Kidney (tissue), 14 donors: ENCODE results near the gene GALNT17. TPM values are rescaled to one million over a fixed set of nuclear protein-coding genes. Genes with fewer than 3 reads are reported as not detected.
A peak's percentile ranks its signal among the peaks of the same experiment; 100 is the strongest.

Experiments
- DNase-seq, 5 donors: peaks; one replicate each; pipeline ENCODE4 v3.0.0-alpha.2; 2013 to 2020
- FAIRE-seq: peaks from 2 replicates; lab custom pipeline; 2012; peaks lifted over from hg19 to GRCh38; lab: Jason Lieb, UNC
- H3K27ac ChIP-seq, 2 donors: one replicate each; pipeline ENCODE4 v1.7.0; 2013; ENCODE audit warnings: low read depth in 2 of 2, low read length in 2 of 2, inconsistent platforms in 1 of 2
- H3K27me3 ChIP-seq: one replicate; pipeline ENCODE4 v1.7.1; 2013; ENCODE audit warnings: low read length, inconsistent platforms; ENCODE audit not compliant: control insufficient read depth, insufficient read depth
- H3K36me3 ChIP-seq, 3 donors: one replicate each; pipeline versions ENCODE4 v1.7.0 to v1.7.1; 2013; ENCODE audit warnings: low read length in 3 of 3, control low read depth in 1 of 3, inconsistent platforms in 1 of 3; ENCODE audit not compliant: insufficient read depth in 3 of 3, control insufficient read depth in 2 of 3
- H3K4me1 ChIP-seq, 3 donors: one replicate each; pipeline versions ENCODE4 v1.7.0 to v1.7.1; 2013; ENCODE audit warnings: low read length in 3 of 3, inconsistent platforms in 1 of 3, low read depth in 1 of 3; ENCODE audit not compliant: control insufficient read depth in 2 of 3, insufficient read depth in 2 of 3
- H3K4me3 ChIP-seq, 3 donors: one replicate each; pipeline versions ENCODE4 v1.7.0 to v1.8.1; 2013; ENCODE audit warnings: low read length in 3 of 3, control low read depth in 1 of 3, inconsistent platforms in 1 of 3
- H3K9ac ChIP-seq, 3 donors: one replicate each; pipeline versions ENCODE4 v1.7.0 to v1.7.1; 2013; ENCODE audit warnings: low read length in 3 of 3, control low read depth in 1 of 3, inconsistent platforms in 1 of 3
- H3K9me3 ChIP-seq, 3 donors: one replicate each; pipeline versions ENCODE4 v1.7.0 to v1.7.1; 2013; ENCODE audit warnings: low read length in 3 of 3, control low read depth in 1 of 3, inconsistent platforms in 1 of 3; ENCODE audit not compliant: control insufficient read depth in 2 of 3, insufficient read depth in 1 of 3
- intact Hi-C: fragments of 100-400 bp; cut with DNase I; formaldehyde crosslinking; loops from one replicate; pipeline ENCODE4 v1.11.1; 2022
- polyA plus RNA-seq: library from polyadenylated mRNA; stranded (reverse); fragments of 350-450 nt; fragmentation: Illumina TruSeq; extraction: RNeasy Lipid Tissue Mini Kit (QIAGEN cat#74804); gene quantifications from one replicate; pipeline ENCODE4 v1.2.3, GENCODE V29; 2014; ENCODE audit warnings: low read depth, low replicate concordance; ENCODE audit not compliant: insufficient read depth
- total RNA-seq: library from RNA; stranded (reverse); fragmentation: NEBNext Ultra II Directional; extraction: Animal tissue kit (Norgen Biotek cat#: 25700); gene quantifications from one replicate; pipeline ENCODE4 v1.2.1, GENCODE V29; 2021
- TF ChIP-seq, protein P1 (sequence below): IDR thresholded peaks from 3 replicates; pipeline ENCODE4 v1.5.1; 2012; ENCODE audit warnings: mild to moderate bottlenecking, moderate library complexity, borderline replicate concordance; ENCODE audit not compliant: insufficient read depth; ENCODE audit errors: extremely low read depth
- donor health status: control.
- donor health status: control.
- donor health status: control.
- donor health status: control.
- donor health status: control.
- donor health status: DM: yes; HTN: yes; CAD: no.
- donor health status: Normal renal cell carcinoma (clear cell type).

The GALNT17 gene
- total and polyA plus RNA-seq, 2 donors from 2014 or later = 2.4 to 5.5 TPM

GRCh38 chr7:71343039-71343438, 211.1 kb downstream of the GALNT17 start:
- no peak for FAIRE-seq

GRCh38 chr7:71343892-71344291, 211.9 kb downstream of the GALNT17 start:
- intact Hi-C loops = no loop called here
- Histone ChIP-seq H3K27ac (no peak overlapping the region), H3K9ac (no peak overlapping the region), H3K27me3 (no peaks in the 10 kb centered on the region), H3K4me3 (no peak overlapping the region), H3K9me3 (peaks cover 0 to 5% (median 0%) of the 10 kb centered on the region in 3 donors), H3K36me3 (no peaks in the 10 kb centered on the region), H3K4me1 (no peaks in the 10 kb centered on the region)
- FAIRE-seq = no peak
- DNase-seq = no peak
- TF ChIP-seq, protein P1, sequence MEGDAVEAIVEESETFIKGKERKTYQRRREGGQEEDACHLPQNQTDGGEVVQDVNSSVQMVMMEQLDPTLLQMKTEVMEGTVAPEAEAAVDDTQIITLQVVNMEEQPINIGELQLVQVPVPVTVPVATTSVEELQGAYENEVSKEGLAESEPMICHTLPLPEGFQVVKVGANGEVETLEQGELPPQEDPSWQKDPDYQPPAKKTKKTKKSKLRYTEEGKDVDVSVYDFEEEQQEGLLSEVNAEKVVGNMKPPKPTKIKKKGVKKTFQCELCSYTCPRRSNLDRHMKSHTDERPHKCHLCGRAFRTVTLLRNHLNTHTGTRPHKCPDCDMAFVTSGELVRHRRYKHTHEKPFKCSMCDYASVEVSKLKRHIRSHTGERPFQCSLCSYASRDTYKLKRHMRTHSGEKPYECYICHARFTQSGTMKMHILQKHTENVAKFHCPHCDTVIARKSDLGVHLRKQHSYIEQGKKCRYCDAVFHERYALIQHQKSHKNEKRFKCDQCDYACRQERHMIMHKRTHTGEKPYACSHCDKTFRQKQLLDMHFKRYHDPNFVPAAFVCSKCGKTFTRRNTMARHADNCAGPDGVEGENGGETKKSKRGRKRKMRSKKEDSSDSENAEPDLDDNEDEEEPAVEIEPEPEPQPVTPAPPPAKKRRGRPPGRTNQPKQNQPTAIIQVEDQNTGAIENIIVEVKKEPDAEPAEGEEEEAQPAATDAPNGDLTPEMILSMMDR = no peak

More at GRCh38 chr7:71343039-71343438, 211.1 kb downstream of the GALNT17 start:
- H3K9ac ChIP-seq = no peak overlapping the region
- no peak overlapping the region for H3K27ac ChIP-seq
- no peaks in the 10 kb centered on the region for H3K4me1 ChIP-seq
- H3K36me3 ChIP-seq = no peaks in the 10 kb centered on the region
- intact Hi-C loops = no loop called here
- TF ChIP-seq, protein P1 = no peak
- H3K9me3 ChIP-seq = peaks cover 0 to 5% (median 0%) of the 10 kb centered on the region in 3 donors
- no peak for DNase-seq
- H3K4me3 ChIP-seq = no peak overlapping the region
- H3K27me3 ChIP-seq = no peaks in the 10 kb centered on the region

GRCh38 chr7:71345117-71345884, 213.4 kb downstream of the GALNT17 start:
- Histone ChIP-seq H3K4me1 (no peaks in the 10 kb centered on the region), H3K9ac (no peak overlapping the region), H3K4me3 (no peak overlapping the region), H3K27ac (no peak overlapping the region), H3K27me3 (no peaks in the 10 kb centered on the region), H3K36me3 (no peaks in the 10 kb centered on the region), H3K9me3 (peaks cover 0 to 5% (median 0%) of the 10 kb centered on the region in 3 donors)
- intact Hi-C loops = no loop called here
- TF ChIP-seq, protein P1 = no peak
- FAIRE-seq (no peak), DNase-seq (peak in 3 of 5 donors; percentile 31 to 67 (median 49))
